Upper lobe of left lung (tissue), 6 donors: ENCODE measurements around the gene SYNPO. TPM values are rescaled to one million over a fixed set of nuclear protein-coding genes. Genes with fewer than 3 reads are reported as not detected.

Source experiments
- ATAC-seq, 2 donors: fragments of 200-7000 bp; cut with Tn5 transposase; one replicate each; pipeline ENCODE4 v1.9.1; 2022; ENCODE audit warnings: mild to moderate bottlenecking in 2 of 2, moderate library complexity in 2 of 2; ENCODE audit not compliant: low FRiP score in 2 of 2
- DNase-seq, 2 donors: peaks; one replicate each; pipeline ENCODE4 v3.0.0-alpha.2; 2019 to 2020
- H3K27ac ChIP-seq, 4 donors: fragments of 200-600 bp; sonication (generic); one replicate each; pipeline ENCODE4 v1.5.1; 2016 to 2019
- H3K27me3 ChIP-seq, 4 donors: fragments of 200-600 bp; sonication (generic); one replicate each; pipeline ENCODE4 v1.5.1; 2017 to 2019
- H3K36me3 ChIP-seq, 4 donors: fragments of 200-600 bp; sonication (generic); one replicate each; pipeline ENCODE4 v1.5.1; 2016 to 2019
- H3K4me1 ChIP-seq, 4 donors: fragments of 200-600 bp; sonication (generic); one replicate each; pipeline ENCODE4 v1.5.1; 2018 to 2019
- H3K4me3 ChIP-seq, 4 donors: fragments of 200-600 bp; sonication (generic); one replicate each; pipeline ENCODE4 v1.5.1; 2017 to 2019; ENCODE audit warnings: mild to moderate bottlenecking in 2 of 4, moderate library complexity in 1 of 4
- H3K9me3 ChIP-seq, 4 donors: fragments of 200-600 bp; sonication (generic); one replicate each; pipeline ENCODE4 v1.5.1; 2018 to 2019
- EP300 ChIP-seq, 4 donors: sonication (generic); formaldehyde crosslinking; IDR thresholded peaks; one replicate each; pipeline ENCODE4 v1.5.1; 2017; ENCODE audit warnings: antibody characterized with exemption in 4 of 4, control low read depth in 2 of 4
- POLR2A ChIP-seq, 4 donors: fragments of 450-650 bp; IDR thresholded peaks; one replicate each; pipeline ENCODE4 v1.5.1; 2016 to 2017; ENCODE audit warnings: antibody characterized with exemption in 4 of 4, mild to moderate bottlenecking in 2 of 4
- POLR2AphosphoS5 ChIP-seq, 2 donors: sonication (generic); formaldehyde crosslinking; IDR thresholded peaks; one replicate each; pipeline ENCODE4 v1.5.1; 2017; ENCODE audit warnings: antibody characterized with exemption in 2 of 2
- WGBS, 2 donors: methylation state at CpG; one replicate each; pipeline ENCODE4 v1.1.5; 2017 to 2018; 5-methylcytosine and 5-hydroxymethylcytosine counted together
- total RNA-seq, 6 donors: library from RNA; depleted of rRNA in 4 of 6; stranded (reverse); fragments of >200 nt in 4 of 6; gene quantifications; one replicate each; pipeline versions ENCODE4 v1.1.0 to v1.2.1, GENCODE V29; 2016 to 2021
- TF ChIP-seq, protein P1 (sequence below), 6 experiments: fragments of 450-650 bp in 4 of 6; fragments of 200-600 bp in 2 of 6; sonication (generic) in 2 of 6; IDR thresholded peaks; one replicate each; pipeline ENCODE4 v1.5.1; 2016 to 2019; ENCODE audit warnings: antibody characterized with exemption in 6 of 6
- donor health status: DM: no; HTN: no; CAD: no; lungs with moderate emphysema.
- donor health status: DM: no; HTN: yes; CAD: no; lungs with severe emphysema.

Gene SYNPO
- total RNA-seq, 6 donors from 2014 or later, result 41.9 to 150 (median 84.3) TPM

GRCh38 chr5:150648294-150649107 is 8.0 kb downstream of the SYNPO start:
- Histone ChIP-seq H3K4me1 (peaks cover 18 to 36% (median 22%) of the 10 kb centered on the region in 4 donors), H3K36me3 (peaks cover 0 to 50% (median 33%) of the 10 kb centered on the region in 4 donors), H3K4me3 (no peak overlapping the region), H3K27me3 (no peaks in the 10 kb centered on the region), H3K9me3 (no peaks in the 10 kb centered on the region), H3K27ac (peak overlapping the region; percentile 46 to 67 (median 58))
- DNase-seq (no peak), ATAC-seq (no peak)
- TF ChIP-seq POLR2A (IDR thresholded peaks at IDR 0.05), result no peak
- TF ChIP-seq POLR2AphosphoS5 (IDR thresholded peaks at IDR 0.05), result no peak
- TF ChIP-seq, protein P1, sequence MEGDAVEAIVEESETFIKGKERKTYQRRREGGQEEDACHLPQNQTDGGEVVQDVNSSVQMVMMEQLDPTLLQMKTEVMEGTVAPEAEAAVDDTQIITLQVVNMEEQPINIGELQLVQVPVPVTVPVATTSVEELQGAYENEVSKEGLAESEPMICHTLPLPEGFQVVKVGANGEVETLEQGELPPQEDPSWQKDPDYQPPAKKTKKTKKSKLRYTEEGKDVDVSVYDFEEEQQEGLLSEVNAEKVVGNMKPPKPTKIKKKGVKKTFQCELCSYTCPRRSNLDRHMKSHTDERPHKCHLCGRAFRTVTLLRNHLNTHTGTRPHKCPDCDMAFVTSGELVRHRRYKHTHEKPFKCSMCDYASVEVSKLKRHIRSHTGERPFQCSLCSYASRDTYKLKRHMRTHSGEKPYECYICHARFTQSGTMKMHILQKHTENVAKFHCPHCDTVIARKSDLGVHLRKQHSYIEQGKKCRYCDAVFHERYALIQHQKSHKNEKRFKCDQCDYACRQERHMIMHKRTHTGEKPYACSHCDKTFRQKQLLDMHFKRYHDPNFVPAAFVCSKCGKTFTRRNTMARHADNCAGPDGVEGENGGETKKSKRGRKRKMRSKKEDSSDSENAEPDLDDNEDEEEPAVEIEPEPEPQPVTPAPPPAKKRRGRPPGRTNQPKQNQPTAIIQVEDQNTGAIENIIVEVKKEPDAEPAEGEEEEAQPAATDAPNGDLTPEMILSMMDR (IDR thresholded peaks at IDR 0.05), result no peak
- TF ChIP-seq EP300 (IDR thresholded peaks at IDR 0.05), result no peak
- 90 to 92% methylated on average over 7 to 16 of the region's 16 CpGs for WGBS, 2 donors

DNA sequence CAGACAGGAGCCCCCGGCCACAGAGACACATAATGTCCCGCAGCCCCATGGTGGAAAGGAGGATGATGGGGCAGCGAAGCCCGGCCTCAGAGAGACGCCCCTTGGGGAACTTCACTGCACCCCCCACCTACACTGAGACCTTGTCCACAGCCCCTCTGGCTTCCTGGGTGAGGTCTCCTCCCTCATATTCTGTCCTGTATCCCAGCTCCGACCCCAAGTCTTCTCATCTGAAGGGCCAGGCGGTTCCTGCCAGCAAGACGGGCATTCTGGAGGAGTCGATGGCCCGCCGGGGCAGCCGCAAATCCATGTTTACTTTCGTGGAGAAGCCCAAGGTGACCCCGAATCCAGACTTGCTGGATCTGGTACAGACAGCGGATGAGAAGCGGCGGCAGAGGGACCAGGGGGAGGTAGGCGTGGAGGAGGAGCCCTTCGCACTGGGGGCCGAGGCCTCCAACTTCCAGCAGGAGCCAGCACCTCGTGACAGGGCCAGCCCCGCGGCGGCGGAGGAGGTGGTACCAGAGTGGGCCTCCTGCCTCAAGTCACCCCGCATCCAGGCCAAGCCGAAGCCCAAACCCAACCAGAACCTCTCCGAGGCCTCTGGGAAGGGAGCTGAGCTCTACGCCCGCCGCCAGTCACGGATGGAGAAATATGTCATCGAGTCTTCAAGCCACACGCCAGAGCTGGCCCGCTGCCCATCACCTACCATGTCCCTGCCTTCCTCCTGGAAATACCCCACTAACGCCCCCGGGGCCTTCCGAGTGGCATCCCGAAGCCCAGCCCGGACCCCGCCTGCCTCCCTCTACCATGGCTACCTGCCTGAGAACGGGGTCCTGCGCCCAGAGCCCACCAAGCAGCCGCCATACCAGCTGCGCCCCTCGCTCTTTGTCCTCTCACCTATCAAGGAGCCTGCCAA is 8.9 kb downstream of the SYNPO start:
- no peaks in the 10 kb centered on the region for H3K9me3 ChIP-seq
- ATAC-seq, result no peak
- H3K27ac ChIP-seq, result peak overlapping the region; percentile 3 to 50 (median 48)
- peak in 1 of 2 donors; percentile 82 for DNase-seq
- H3K36me3 ChIP-seq, result peaks cover 0 to 52% (median 33%) of the 10 kb centered on the region in 4 donors
- H3K4me1 ChIP-seq, result peaks cover 11 to 32% (median 15%) of the 10 kb centered on the region in 4 donors
- no peak overlapping the region for H3K4me3 ChIP-seq
- no peaks in the 10 kb centered on the region for H3K27me3 ChIP-seq
- 89 to 90% methylated on average over 29 to 45 of the region's 46 CpGs for WGBS, 2 donors
- TF ChIP-seq POLR2A (IDR thresholded peaks at IDR 0.05), result no peak

DNA sequence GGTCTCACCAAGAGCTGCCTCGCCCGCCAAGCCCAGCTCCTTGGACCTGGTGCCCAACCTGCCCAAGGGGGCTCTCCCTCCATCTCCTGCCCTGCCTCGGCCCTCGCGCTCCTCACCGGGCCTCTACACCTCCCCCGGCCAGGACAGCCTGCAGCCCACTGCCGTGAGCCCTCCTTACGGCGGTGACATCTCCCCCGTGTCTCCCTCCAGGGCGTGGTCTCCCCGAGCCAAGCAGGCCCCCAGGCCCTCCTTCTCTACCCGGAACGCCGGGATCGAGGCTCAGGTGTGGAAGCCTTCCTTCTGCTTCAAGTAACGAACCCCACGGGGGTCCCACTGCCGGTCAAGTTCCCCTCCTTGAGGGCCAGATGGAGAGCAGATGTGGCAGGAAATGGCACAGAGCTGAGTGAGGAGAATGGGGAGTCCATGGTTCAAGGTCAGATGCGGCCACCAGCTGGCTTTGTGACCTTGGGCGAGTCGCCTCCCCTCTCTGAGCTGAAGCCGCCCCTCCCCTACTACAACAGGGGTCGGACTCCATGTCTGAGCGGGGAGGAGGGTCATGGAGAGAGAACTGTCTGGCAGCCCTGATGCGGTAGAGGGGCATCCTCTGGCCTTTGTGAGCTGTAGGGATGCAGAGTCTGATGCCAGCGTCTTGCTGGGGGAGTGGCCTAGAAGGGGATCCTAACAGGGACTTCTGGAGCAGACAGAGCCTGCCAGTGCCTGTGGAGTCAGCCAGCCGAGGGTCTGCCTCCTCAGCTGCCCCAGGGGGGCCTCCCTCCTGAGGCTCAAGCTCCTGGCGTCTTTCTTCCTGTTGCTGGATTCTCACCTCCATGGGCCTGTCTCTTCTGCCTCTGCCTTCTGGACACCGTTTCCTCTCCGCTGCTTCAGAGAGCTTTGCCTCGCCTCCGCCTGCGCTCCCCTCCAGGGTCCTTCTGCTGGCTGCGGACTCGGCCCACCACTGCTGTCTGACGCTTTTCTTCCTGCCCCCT is 9.9 kb downstream of the SYNPO start:
- ATAC-seq, result no peak
- no peak overlapping the region for H3K4me3 ChIP-seq
- H3K27ac ChIP-seq, result peak overlapping the region in 3 of 4 donors; percentile 46 to 50 (median 50)
- DNase-seq, result peak in 1 of 2 donors; percentile 76
- WGBS, 2 donors, result 89 to 90% methylated on average over 21 to 38 of the region's 38 CpGs
- H3K4me1 ChIP-seq, result peaks cover 2 to 23% (median 6%) of the 10 kb centered on the region in 4 donors
- H3K9me3 ChIP-seq, result no peaks in the 10 kb centered on the region
- TF ChIP-seq POLR2A (IDR thresholded peaks at IDR 0.05) (no peak), EP300 (IDR thresholded peaks at IDR 0.05) (no peak)
- H3K36me3 ChIP-seq, result peaks cover 0 to 52% (median 33%) of the 10 kb centered on the region in 4 donors
- H3K27me3 ChIP-seq, result no peaks in the 10 kb centered on the region

DNA sequence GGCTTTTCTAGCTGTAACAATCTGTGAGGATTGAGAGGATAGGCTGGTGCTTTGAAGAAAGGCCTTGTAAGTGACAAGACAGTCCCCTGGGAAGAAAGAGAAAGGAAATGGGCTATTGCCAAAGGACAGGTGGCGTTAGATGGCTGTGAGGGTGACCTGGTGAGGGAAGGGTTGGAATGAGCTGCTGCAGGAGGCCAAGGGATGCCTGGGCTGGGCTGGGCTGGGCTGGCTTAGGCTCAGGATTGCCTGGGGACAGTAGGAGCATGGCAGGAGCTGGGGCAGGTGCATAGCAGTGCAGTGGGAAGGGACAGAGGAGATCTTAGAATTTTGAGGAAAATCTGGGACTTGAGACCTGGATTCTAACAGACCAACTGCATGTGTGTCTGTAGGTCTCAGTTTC is 10.9 kb downstream of the SYNPO start:
- DNase-seq (no peak), ATAC-seq (no peak)
- TF ChIP-seq EP300 (IDR thresholded peaks at IDR 0.05) (no peak), POLR2A (IDR thresholded peaks at IDR 0.05) (no peak), POLR2AphosphoS5 (IDR thresholded peaks at IDR 0.05) (no peak)
- TF ChIP-seq, protein P1 (IDR thresholded peaks at IDR 0.05), result no peak
- Histone ChIP-seq H3K4me3 (no peak overlapping the region), H3K27ac (peak overlapping the region in 3 of 4 donors; percentile 12 to 50 (median 50)), H3K36me3 (peaks cover 0 to 52% (median 33%) of the 10 kb centered on the region in 4 donors), H3K27me3 (no peaks in the 10 kb centered on the region), H3K9me3 (no peaks in the 10 kb centered on the region), H3K4me1 (peaks cover 4 to 27% (median 9%) of the 10 kb centered on the region in 4 donors)
- WGBS, 2 donors, result 64 to 96% methylated on average over 1 of the region's 1 CpG
